Dendritic cell treated with granulocyte-macrophage colony-stimulating factor and Interleukin-4, amounts not matched to agents 40 ng/mL and 50 ng/mL, for 4 days (primary cell): ENCODE results near the gene LRRC27.
"Not testable (repeated sequence)": the region's sequence is repeated elsewhere in the genome, so short reads cannot be mapped to it uniquely, and the experiment has no call there.

Experiments
- H3K27ac Mint-ChIP-seq: one replicate; pipeline ENCODE4 v1.8.0; 2022; ENCODE audit warnings: mild to moderate bottlenecking, mixed read lengths
- H3K27me3 Mint-ChIP-seq: one replicate; pipeline ENCODE4 v1.8.0; 2022; ENCODE audit warnings: mild to moderate bottlenecking, mixed read lengths
- H3K36me3 Mint-ChIP-seq: one replicate; pipeline ENCODE4 v1.8.0; 2022; ENCODE audit warnings: low read depth, mixed read lengths
- H3K4me1 Mint-ChIP-seq: one replicate; pipeline ENCODE4 v1.8.0; 2022; ENCODE audit warnings: low read depth, mixed read lengths
- H3K4me3 Mint-ChIP-seq: one replicate; pipeline ENCODE4 v1.8.0; 2022; ENCODE audit warnings: mild to moderate bottlenecking, moderate library complexity, mixed read lengths
- H3K9me3 Mint-ChIP-seq: one replicate; pipeline ENCODE4 v1.8.0; 2022; ENCODE audit warnings: mixed read lengths
- intact Hi-C: fragments of 100-400 bp; cut with micrococcal nuclease; formaldehyde crosslinking; loops from one replicate; pipeline ENCODE4 v1.15.0; 2022

LRRC27 gene

DNA sequence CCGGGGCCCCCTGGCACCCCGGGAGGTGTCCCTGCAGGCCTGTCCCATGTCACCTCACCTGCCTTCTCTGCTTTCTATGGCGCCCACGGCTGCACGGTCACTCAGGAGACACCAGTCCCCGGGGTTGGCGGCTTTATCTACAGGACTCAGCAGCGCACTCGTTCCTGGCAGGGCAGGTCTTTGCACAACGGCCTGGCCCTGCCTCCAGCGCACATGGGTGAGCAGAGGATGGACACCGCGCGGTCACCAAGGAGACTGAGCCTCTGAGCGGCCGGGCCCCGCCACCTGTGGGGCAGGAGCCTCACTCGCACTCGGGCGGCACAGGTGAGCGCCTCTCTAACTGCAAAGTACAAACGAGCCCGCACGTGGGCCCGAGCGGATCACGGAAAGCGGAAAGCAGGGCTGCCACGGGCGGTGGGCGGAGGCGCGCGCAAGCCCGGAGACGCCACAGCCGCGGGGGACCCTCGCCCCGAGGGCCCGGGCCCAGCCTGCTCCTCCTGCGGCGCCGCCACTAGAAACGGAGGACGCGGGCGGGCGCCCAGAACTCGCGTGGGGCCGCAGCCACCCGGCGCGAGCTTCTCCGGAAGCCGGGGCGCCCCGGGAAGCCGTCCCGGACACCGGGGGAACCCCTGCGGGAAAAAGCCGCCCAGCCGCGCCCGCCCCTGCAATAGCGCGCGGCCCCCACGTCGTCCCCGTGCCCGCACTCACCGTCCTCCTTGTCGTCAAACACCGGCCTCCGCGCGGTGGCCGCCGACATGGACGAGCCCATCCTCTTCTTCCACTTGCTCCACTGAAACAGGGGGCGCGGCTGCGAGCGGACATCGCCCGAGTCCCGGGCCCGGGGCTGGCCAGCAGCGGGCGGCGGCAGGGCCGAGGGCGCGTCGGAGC lies 24.9 kb upstream of the LRRC27 start:
- Mint-ChIP-seq H3K27ac (peak overlapping the region; percentile 78), H3K4me1 (peaks cover 69% of the 10 kb centered on the region), H3K36me3 (peaks cover 37% of the 10 kb centered on the region), H3K9me3 (no peaks in the 10 kb centered on the region), H3K27me3 (peaks cover 33% of the 10 kb centered on the region), H3K4me3 (peak overlapping the region; percentile 93)
- intact Hi-C loops, result loop anchor here (5.0 kb wide), 2 partner anchors 60 to 75 kb away; no protein-coding TSS in a partner anchor

DNA sequence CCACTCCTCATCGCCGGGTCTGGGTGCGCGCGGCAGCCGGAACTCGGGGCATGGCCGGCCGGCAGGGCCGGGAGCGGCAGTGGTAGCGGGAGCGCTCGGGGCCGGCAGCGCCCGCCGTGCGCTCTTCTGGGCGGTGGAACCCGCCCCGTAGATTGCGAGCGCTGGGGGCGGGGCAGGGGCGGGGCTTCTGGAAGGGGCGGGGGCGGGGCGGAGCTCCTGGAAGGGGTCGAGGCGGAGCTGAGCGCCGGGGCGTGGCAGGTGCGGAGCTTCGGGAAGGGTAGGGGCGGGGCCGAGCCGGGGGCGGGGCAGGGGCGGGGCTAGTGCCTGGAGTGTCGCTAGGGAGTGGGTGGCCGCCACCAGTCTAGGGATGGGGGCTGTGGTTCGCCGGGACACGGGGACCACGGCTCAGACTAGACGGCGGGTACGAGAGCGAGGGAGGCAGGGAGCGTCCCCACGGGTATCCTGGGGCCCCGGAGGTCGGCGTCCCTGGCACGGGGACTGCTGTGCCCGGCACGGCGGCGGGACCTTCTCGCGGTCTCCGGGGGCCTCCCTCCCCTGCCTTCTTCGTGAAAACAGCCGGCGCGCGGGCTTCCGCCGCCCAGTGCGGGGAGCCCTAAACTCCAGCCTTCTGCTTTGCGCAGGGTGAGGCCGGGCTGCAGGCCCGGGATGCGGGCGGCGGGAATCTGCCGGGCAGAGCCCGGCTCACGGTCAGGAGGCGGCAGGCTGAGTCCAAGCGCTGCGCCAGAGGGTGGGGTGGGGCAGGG lies 24.0 kb upstream of the LRRC27 start, which contains the start of gene STK32C:
Gene STK32C, minus strand, starts transcription at position 128 of the 764 bp plus-strand sequence. Its CDS starts 117 bp downstream, at position 11.
- H3K36me3 Mint-ChIP-seq, result peaks cover 37% of the 10 kb centered on the region
- peak within 1 kb of the TSS; percentile 78 for H3K27ac Mint-ChIP-seq
- peaks cover 69% of the 10 kb centered on the region for H3K4me1 Mint-ChIP-seq
- intact Hi-C loops, result loop anchor here (1.0 to 5.0 kb wide), 4 partner anchors 24 to 229 kb away; partner anchors contain the start of genes INPP5A and LRRC27
- peak within 1 kb of the TSS; percentile 93 for H3K4me3 Mint-ChIP-seq
- H3K9me3 Mint-ChIP-seq, result no peaks in the 10 kb centered on the region
- H3K27me3 Mint-ChIP-seq, result peaks cover 33% of the 10 kb centered on the region

DNA sequence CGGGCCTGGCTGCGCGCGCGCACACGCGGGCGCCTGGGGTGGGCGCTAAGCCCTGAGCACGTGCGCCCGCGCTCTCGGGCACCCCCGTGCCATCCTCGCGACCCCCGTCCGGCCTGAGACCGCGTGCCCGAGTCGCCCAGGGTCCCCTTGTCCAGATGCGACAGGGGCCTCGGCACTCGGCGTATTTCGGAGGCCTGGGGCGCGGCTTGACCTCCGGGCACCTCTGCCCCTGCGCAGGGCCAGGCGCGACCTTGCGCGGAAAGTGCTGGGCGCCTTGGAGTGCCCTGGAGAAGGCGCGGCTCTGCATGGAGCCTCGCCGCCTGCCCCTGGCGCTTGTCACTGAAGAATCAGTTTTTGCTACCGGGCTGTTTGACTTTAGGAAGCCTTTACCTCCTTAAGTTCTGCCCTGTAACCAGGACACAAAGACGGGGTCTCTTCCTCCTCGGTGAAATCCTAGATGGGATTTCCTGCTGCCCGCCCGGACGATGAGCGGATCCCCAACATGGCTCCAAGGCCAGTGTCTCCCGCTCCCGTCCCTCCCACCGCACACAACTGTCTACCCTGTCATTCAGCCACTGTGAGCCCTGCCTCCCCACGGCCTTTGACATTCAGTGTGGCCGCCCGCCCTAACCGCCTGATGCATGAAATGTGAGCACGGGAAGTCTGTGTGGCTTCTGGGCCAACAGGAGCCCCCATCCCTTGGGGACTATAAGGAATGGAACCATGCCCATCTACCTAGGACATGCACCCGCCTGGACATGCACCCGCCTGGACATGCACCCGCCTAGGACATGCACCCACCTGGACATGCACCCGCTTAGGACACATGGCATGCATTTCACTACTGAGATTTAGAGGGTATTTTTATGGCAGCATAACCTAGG lies 23.2 kb upstream of the LRRC27 start:
- Mint-ChIP-seq H3K27me3 (peaks cover 35% of the 10 kb centered on the region), H3K4me3 (peak overlapping the region; percentile 88), H3K36me3 (peaks cover 37% of the 10 kb centered on the region), H3K4me1 (peaks cover 69% of the 10 kb centered on the region), H3K27ac (peak overlapping the region; percentile 78), H3K9me3 (peaks cover under 1% of the 10 kb centered on the region)
- intact Hi-C loops, result loop anchor here (1.0 to 5.0 kb wide), 4 partner anchors 23 to 228 kb away; partner anchors contain the start of genes INPP5A and LRRC27

- Mint-ChIP-seq H3K27ac (peak overlapping the region; percentile 78), H3K27me3 (peaks cover 36% of the 10 kb centered on the region), H3K36me3 (peaks cover 37% of the 10 kb centered on the region), H3K4me3 (peak overlapping the region; percentile 88), H3K9me3 (peaks cover 7% of the 10 kb centered on the region), H3K4me1 (peaks cover 66% of the 10 kb centered on the region)
- intact Hi-C loops, result loop anchor here (2.0 to 5.0 kb wide), 3 partner anchors 62 to 227 kb away; partner anchors contain the start of gene INPP5A
Observed at GRCh38 chr10:132309471-132309865, 22.5 kb upstream of the LRRC27 start.

GRCh38 chr10:132309879-132310591 lies 22.0 kb upstream of the LRRC27 start:
- no peak overlapping the region for H3K4me3 Mint-ChIP-seq
- H3K9me3 Mint-ChIP-seq, result peaks cover 9% of the 10 kb centered on the region
- H3K4me1 Mint-ChIP-seq, result peaks cover 62% of the 10 kb centered on the region
- peaks cover 37% of the 10 kb centered on the region for H3K36me3 Mint-ChIP-seq
- intact Hi-C loops, result loop anchor here (2.0 to 5.0 kb wide), 3 partner anchors 63 to 227 kb away; partner anchors contain the start of gene INPP5A
- H3K27me3 Mint-ChIP-seq, result peaks cover 36% of the 10 kb centered on the region
- H3K27ac Mint-ChIP-seq, result peak overlapping the region; percentile 49

DNA sequence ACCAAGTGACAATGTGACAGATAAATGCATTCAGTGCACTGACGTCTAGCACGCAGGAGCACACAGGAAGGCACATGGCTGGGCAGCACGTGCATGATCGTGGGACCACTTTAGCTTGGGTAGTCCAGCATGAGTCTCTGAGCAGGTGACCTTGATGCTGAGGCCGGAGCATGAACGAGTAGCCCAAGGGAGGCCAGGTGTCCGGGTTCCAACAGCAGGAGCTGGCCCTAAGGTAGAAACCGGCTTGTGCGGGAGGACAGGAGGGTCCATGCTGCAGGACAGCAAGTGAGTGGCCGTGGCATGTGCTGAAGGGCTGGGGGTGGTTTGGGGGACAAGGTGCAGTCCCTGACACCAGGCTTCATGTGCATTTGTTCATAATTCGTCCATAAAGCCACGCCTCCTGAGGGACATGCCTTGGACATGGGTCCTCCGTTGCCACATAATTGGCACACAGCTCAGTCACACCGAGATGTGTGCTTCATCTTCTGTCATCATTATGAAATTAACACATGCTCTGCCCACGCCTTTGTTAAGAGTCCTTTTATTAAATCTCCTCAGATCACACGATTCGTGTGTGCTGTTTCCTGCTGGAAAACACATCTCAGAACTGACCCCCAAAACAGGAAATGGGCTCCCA lies 21.2 kb upstream of the LRRC27 start:
- peak overlapping the region; percentile 69 for H3K27ac Mint-ChIP-seq
- peaks cover 54% of the 10 kb centered on the region for H3K4me1 Mint-ChIP-seq
- intact Hi-C loops, result no loop called here
- peaks cover 32% of the 10 kb centered on the region for H3K27me3 Mint-ChIP-seq
- peaks cover 9% of the 10 kb centered on the region for H3K9me3 Mint-ChIP-seq
- no peak overlapping the region for H3K4me3 Mint-ChIP-seq
- H3K36me3 Mint-ChIP-seq, result peaks cover 32% of the 10 kb centered on the region

GRCh38 chr10:132311338-132311939 lies 20.6 kb upstream of the LRRC27 start:
- H3K9me3 Mint-ChIP-seq, result peaks cover 9% of the 10 kb centered on the region
- H3K36me3 Mint-ChIP-seq, result peaks cover 26% of the 10 kb centered on the region
- peaks cover 26% of the 10 kb centered on the region for H3K27me3 Mint-ChIP-seq
- H3K4me1 Mint-ChIP-seq, result peaks cover 52% of the 10 kb centered on the region
- H3K27ac Mint-ChIP-seq, result peak overlapping the region; percentile 69
- intact Hi-C loops, result no loop called here
- H3K4me3 Mint-ChIP-seq, result no peak overlapping the region

- intact Hi-C loops, result no loop called here
- Mint-ChIP-seq H3K4me1 (peaks cover 62% of the 10 kb centered on the region), H3K4me3 (no peak overlapping the region), H3K9me3 (peaks cover 9% of the 10 kb centered on the region), H3K36me3 (peaks cover 13% of the 10 kb centered on the region), H3K27ac (peak overlapping the region; percentile 6), H3K27me3 (peaks cover 20% of the 10 kb centered on the region)
Observed at GRCh38 chr10:132313305-132313704, 18.7 kb upstream of the LRRC27 start.

DNA sequence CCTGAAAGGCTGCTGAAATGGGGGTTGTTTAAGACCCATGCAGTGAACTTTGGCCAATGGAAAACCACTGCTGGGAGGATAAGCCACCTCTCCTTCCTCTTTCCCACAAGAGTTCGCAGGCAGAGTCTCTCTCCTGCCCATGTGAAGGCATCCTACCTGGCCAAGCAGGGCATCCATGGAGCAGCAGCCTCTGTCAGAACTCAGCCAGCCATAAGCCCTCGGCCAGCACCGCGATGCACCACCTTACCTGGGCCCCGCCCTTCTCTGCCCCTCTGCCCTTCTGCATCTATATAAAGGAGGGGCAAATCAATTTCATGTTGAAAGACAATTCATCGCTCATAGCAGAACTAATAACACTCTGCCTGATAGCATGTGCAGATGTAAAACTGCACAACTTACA lies 18.1 kb upstream of the LRRC27 start:
- Mint-ChIP-seq H3K36me3 (peaks cover 13% of the 10 kb centered on the region), H3K27ac (peak overlapping the region; percentile 6), H3K27me3 (peaks cover 20% of the 10 kb centered on the region), H3K9me3 (peaks cover 9% of the 10 kb centered on the region), H3K4me3 (no peak overlapping the region), H3K4me1 (peaks cover 61% of the 10 kb centered on the region)
- intact Hi-C loops, result no loop called here

DNA sequence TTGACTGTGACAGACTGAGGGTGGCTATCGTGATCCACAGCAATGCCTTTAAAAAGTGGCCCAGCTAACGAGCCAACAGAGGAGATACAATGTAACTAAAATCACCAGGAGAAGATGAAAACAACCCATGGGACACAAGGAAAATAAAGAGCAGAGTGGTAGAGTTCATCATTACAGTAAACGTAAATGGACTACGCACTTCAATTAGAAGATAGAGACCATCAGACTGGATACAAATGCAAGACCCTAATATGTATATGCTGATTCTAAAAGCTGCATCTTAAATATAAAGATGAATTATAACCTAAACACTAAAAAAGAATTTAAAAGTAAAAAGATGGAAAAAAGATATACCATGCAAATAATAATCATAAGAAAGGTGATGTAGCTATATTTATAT lies 17.7 kb upstream of the LRRC27 start:
- Mint-ChIP-seq H3K27ac (no peak overlapping the region), H3K9me3 (peaks cover 9% of the 10 kb centered on the region), H3K4me3 (no peak overlapping the region), H3K4me1 (peaks cover 61% of the 10 kb centered on the region), H3K36me3 (peaks cover 11% of the 10 kb centered on the region), H3K27me3 (peaks cover 16% of the 10 kb centered on the region)
- intact Hi-C loops, result no loop called here

DNA sequence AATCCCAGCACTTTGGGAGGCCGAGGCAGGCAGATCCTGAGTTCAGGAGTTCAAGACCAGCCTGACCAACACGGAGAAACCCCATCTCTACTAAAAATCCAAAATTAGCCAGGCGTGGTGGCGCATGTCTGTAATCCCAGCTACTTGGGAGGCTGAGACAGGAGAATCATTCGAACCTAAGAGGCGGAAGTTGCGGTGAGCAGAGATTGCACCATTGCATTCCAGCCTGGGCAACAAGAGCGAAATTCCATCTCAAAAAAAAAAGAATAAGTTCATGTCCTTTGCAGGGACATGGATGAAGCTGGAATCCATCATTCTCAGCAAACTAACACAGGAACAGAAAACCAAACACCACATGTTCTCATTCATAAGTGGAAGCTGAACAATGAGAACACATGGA lies 17.1 kb upstream of the LRRC27 start:
- peaks cover 61% of the 10 kb centered on the region for H3K4me1 Mint-ChIP-seq
- H3K36me3 Mint-ChIP-seq, intact Hi-C loops, H3K9me3 Mint-ChIP-seq, H3K4me3 Mint-ChIP-seq, H3K27ac Mint-ChIP-seq: not testable (repeated sequence)
- H3K27me3 Mint-ChIP-seq, result peaks cover 11% of the 10 kb centered on the region

GRCh38 chr10:132316133-132316532 lies 15.9 kb upstream of the LRRC27 start:
- Mint-ChIP-seq H3K27me3 (peaks cover 4% of the 10 kb centered on the region), H3K27ac (peak overlapping the region; percentile 27), H3K4me1 (peaks cover 62% of the 10 kb centered on the region), H3K36me3 (peaks cover 6% of the 10 kb centered on the region), H3K9me3 (peaks cover 9% of the 10 kb centered on the region), H3K4me3 (no peak overlapping the region)
- intact Hi-C loops, result no loop called here
